Measurements from ENCODE around the gene RAB1A.
"Not testable (repeated sequence)": the region's sequence is repeated elsewhere in the genome, so short reads cannot be mapped to it uniquely, and the experiment has no call there.

RAB1A gene

DNA sequence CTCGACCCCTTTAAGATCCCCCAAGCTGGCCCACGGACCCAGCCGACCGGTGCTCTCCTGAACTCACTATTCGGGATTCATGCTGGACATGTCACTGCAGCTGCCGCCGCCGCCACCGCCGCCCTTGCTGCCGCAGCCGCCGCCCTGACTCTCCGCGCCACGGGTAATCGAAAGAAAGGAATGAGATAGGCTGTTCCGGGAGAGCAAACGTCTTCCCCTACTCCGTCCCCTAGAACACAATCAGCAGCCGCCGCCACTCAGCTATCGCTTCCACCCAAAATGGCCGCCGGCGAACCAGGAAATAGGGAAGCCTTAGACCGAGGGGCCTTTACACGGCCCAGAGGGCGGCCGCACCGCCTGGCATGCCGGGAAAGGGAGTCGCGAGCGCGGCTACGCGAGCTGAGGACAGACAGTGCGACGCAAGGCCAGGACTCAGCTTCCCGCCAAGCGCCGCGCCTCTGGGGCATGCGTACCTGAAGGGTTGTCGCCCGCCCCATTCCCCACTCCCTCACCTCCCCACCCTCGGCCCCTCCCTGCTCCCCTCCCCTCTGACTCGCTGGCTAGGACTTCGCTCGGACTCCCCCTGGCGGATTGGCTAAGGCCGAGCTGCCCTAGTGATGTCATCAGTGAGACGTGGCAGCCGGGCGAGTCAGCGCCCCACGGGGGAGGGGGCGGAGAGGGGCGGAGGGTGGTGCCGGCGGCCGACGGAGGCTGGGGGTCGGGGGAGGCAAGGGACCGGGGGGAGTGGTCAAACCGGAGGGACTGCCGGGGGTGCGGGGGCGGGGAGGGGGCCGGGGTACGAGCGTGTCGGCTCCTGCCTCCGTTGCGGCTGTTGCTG, at the start of gene RAB1A:
TSS of gene RAB1A (minus strand) at position 281 of the 838 bp plus-strand sequence. CDS start at position 90, 191 bp downstream.
- DNase-seq = peak; percentile 97

DNA sequence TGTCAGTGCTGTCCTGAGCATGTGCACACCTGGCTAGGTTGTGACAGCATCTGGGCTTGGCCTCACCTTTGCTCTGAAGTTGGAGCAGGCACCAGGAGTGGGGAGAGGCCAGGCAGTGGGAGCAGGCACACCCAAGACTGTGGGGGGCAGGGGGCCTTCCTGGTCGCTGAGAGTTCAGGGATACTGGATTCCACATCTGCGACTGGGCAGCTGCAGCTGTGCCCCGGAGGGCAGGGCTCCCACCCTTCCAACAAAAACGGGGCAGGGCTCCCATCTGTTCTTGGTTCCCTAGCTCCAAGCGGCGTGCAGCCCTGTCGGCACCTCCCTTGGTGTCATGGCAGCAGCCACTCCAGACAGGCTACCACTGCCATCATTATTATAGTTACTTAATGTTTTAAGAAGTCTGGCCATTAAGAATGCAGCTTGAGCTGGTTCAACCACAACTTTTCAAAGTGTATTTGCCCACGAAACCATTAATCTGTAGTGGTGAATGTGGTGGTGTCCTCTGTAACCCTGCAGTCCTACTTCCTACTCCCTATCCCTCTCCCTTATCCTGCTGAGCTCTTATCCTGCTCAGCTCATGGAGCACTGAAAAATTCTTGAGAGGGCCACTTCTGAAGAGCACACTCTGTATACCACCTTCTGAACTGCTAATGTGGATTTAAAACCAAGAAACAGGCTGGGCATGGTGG, 48.0 kb upstream of the RAB1A start:
- no peak for DNase-seq

GRCh38 chr2:65175894-65176530, 46.1 kb upstream of the RAB1A start:
- no peak for DNase-seq

DNA sequence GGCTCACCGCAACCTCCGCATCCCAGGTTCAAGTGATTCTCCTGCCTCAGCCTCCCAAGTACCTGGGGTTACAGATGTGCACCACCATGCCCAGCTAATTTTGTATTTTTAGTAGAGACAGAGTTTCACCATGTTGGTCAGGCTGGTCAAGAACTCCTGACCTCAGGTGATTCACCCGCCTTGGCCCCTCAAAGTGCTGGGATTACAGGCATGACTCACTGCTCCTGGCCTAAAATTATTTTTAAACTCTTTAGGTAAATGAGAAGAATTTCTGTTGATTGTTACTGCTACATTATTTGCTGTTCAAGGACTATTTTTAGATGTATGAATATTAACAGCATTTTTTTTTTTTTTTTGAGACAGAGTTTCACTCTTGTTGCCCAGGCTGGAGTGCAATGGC, 44.1 kb upstream of the RAB1A start:
- not testable (repeated sequence) for DNase-seq

GRCh38 chr2:65172994-65173790, 43.3 kb upstream of the RAB1A start:
- DNase-seq = no peak

- not testable (repeated sequence) for DNase-seq
These were observed 40.9 kb upstream of the RAB1A start for GRCh38 chr2:65170611-65171477.

DNA sequence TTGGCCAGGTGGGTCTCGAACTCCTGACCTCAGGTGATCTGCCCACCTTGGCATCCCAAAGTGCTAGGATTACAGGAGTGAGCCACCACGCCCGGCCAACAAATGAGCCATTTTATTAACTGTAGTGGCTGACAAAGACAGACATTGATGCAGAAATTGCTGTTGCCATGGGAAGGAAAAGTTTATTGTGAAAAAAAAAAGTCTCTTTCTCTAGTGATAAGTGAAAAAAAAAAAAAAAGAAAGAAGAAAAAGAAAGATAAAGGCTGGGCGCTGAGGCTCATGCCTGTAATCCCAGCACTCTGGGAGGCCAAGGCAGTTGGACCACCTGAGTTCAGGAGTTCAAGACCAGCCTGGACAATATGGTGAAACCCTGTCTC, 39.8 kb upstream of the RAB1A start:
- DNase-seq = no peak

- no peak for DNase-seq
These were observed 35.7 kb upstream of the RAB1A start for GRCh38 chr2:65165558-65165957.

DNA sequence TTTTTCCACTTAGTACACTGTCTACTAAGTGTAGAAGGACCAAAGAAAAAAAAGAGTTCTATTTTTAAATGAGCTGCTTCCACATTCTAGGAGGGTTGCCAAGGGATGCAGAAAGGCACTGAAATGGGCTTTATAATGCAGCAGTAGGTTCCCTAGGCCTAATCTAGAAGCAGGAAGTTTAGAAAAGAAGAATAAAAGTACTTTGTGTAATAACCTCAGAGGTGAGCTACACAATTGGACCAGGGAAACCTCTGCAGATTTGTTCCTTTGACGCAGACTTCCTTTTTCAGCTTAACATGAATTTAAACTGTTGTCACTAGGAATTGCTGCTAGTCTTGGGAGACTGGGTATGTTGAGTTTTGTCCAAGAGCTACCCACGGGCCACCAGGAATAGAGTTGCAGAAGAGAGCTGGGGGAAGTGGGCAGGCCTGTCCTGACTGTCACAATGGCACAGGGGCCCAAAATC, 34.6 kb upstream of the RAB1A start:
- DNase-seq = no peak

DNA sequence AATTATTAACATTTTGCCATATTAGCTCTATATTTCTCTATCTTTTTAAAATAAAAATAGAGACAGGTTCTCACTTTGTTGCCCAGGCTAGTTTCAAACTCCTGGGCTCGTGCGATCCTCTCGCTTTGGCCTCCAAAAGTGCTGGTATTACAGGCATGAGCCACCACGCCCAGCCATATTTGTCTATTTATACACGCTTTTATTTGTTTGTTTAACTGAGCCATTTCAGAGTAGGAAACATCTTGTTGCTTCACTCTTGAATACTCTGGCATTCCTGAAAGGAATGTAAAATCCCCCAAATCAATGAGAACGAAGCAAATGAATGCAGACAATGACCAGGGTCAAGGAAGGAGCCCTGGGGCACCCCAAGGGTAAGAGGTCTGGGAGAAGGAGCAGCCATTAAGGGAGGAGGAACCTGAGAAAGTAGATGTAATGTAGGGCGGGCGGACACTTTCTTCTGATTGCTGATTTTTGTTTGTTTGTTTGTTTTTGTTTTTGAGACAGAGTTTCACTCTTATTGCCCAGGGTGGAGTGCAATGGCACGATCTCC, 31.7 kb upstream of the RAB1A start:
- no peak for DNase-seq

GRCh38 chr2:65159906-65160305, 30.0 kb upstream of the RAB1A start:
- DNase-seq = no peak

- DNase-seq = no peak
These were observed 29.4 kb upstream of the RAB1A start for GRCh38 chr2:65159261-65159660.

DNA sequence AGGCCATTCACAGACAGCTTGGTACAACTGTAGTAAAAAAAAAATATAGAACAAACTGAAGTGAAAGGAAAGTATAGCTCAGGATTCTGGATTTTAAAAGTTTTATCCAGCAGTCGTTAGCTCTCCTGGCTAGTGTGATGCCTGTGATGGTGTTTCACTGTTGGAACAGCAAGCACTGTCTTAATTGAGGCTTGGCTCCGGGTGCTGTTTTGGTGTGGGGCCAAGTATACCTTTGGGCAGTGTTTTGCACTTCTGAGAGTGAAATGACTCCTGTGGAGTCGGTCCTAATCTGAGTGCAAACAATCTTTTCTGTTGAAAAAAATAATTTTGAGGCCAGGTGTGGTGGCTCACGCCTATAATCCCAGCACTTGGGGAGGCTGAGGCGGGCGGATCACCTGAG, 28.7 kb upstream of the RAB1A start:
- no peak for DNase-seq

DNA sequence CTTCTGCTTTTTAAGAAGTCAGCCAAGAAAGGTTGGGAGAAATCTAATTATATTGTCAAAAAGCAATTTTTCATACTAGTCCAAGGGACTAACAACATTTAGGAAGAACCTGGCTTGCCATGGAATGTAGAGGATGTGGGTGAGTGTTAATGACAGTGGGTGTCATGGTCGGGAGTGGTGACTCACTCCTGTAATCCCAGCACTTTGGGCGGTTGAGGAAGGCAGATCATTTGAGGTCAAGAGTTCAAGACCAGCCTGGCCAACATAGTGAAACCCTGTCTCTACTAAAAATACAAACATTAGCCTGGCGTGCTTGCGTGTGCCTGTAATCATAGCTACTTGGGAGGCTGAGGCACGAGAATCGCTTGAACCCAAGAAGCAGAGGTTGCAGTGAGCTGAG, 27.9 kb upstream of the RAB1A start:
- DNase-seq = not testable (repeated sequence)

DNA sequence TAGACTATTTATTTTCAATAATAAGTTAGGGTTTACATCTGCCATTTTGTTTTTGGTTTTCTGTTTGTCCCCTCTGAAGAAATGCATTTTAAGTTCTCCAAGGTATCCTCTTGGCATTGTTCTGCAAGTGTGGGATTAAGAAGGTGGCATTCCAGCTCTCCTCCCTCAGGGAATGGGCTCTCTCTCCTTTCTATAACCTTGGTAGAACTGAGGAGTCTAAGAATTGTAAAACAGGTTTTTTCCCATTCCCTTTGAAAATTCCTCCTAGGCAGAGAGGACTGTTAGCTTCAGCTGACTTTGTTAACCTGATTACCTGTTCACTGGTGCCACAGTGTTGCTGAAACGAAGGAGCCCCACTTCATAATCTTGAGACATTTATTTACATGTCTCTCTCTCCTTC, 26.1 kb upstream of the RAB1A start:
- DNase-seq = no peak

DNA sequence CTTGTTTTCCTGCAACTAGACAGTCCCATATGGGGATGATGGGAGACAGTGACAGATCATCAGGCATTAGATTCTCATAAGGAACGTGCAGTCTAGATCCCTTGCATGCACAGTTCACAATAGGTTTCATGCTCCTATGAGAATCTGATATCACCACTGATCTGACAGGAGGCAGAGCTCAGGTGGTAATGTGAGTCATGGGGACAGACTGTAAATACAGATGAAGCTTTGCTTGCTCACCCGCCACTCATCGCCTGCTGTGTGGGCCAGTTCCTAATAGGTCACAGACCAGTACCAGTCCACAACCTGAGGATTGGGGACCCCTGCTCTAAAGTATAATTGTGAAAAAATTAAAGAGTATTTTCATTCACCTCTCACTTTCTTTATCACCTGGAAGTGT, 23.6 kb upstream of the RAB1A start:
- DNase-seq = no peak

DNA sequence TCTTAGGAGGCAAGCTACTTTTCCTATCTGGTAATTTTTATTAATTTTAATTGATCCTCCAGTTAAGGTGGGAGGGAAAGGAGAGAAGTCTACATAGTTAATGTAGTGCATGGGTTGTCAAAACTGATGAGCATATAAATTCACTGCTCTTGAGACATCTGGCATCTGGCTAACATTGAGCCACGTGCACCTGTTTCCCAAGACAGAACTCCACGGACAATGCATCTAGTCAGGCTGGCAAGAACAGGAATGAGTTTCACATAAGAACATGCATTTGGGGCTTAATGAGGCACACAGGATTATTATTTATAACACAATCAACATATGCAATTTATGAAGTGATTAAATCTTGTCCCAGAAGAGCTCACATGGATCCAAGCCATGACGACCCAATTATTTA, 16.2 kb upstream of the RAB1A start:
- no peak for DNase-seq

GRCh38 chr2:65144571-65144970, 14.7 kb upstream of the RAB1A start:
- no peak for DNase-seq

- no peak for DNase-seq
These were observed 12.6 kb upstream of the RAB1A start for GRCh38 chr2:65142515-65142914.

DNA sequence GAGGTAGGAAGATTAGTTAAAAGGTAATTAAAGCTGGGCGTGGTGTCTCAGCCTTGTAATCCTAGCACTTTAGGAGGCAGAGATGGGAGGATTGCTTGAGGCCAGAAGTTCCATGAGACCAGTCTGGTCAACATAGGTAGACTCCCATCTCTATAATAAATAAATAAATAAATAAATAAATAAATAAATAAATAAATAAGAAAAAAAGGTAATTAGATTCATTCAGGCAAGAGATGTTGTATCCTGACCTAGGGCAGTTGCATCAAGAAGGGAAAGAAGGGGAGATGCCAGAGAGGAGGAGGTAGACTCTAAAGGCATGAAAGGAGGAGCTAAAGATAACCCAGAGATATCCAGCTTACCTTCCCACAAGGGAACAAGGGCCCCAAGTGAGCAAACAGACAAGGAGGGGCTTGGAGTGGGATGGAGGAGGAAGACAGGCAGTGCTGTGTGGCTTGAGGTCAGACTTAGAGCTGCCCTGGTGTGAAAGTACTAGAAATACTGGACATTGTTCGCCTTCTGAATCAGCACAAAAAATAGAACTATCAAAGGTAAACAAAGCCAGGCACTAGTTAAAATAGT, 7.4 kb upstream of the RAB1A start:
- DNase-seq = no peak

GRCh38 chr2:65136253-65136652, 6.3 kb upstream of the RAB1A start:
- no peak for DNase-seq

Measured in NCI-H1105 treated with DMSO at 0.1 percent for 48 hours (cell line).